ENCODE results near the gene FARS2. TPM values are rescaled to one million over a fixed set of nuclear protein-coding genes. Genes with fewer than 3 reads are reported as not detected.

Gene FARS2
- total RNA-seq, 1 donor from 2014 or later, result 16.5 TPM

DNA sequence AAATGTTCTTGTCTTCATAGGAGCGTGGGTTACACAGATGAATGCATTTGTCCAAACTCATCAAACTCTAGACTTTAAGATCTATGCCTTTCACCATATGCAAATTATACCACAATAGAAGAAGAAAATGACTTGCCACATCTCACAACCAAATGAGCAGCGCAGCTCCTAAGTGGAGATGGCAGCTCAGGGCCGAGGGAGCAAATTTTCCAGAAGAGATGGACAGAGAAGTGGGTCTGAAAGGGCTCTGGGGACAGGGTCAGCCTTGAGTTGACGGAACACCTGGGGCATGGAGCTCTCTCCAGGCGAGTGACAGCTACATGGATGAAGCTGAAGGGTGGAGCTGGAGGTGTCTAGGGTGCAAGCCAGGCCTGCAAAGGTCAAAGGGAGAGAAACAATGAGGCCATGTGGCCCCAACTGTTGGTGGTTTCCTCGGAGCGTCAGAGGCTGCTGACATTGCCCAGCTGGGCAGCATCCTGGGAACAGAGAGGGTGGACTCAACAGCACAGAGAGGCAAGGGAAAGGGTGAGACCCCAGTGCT, 517.1 kb downstream of the FARS2 start:
- Histone ChIP-seq H3K27ac (no peak overlapping the region), H3K27me3 (no peaks in the 10 kb centered on the region), H3K36me3 (no peaks in the 10 kb centered on the region), H3K9me3 (no peaks in the 10 kb centered on the region), H3K4me3 (no peak overlapping the region), H3K4me1 (no peaks in the 10 kb centered on the region)
- DNase-seq (ENCODE audit: extremely low spot score in 2 of 2), result peak in 1 of 2 donors; percentile 81
- intact Hi-C loops (cut with DNase I), result no loop called here
- TF ChIP-seq, protein P1, sequence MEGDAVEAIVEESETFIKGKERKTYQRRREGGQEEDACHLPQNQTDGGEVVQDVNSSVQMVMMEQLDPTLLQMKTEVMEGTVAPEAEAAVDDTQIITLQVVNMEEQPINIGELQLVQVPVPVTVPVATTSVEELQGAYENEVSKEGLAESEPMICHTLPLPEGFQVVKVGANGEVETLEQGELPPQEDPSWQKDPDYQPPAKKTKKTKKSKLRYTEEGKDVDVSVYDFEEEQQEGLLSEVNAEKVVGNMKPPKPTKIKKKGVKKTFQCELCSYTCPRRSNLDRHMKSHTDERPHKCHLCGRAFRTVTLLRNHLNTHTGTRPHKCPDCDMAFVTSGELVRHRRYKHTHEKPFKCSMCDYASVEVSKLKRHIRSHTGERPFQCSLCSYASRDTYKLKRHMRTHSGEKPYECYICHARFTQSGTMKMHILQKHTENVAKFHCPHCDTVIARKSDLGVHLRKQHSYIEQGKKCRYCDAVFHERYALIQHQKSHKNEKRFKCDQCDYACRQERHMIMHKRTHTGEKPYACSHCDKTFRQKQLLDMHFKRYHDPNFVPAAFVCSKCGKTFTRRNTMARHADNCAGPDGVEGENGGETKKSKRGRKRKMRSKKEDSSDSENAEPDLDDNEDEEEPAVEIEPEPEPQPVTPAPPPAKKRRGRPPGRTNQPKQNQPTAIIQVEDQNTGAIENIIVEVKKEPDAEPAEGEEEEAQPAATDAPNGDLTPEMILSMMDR (IDR thresholded peaks at IDR 0.05), result no peak
- TF ChIP-seq POLR2A (IDR thresholded peaks at IDR 0.05) (no peak), POLR2AphosphoS5 (IDR thresholded peaks at IDR 0.05; ENCODE audit: insufficient read depth in 1 of 2, low read depth in 1 of 2) (no peak)

DNA sequence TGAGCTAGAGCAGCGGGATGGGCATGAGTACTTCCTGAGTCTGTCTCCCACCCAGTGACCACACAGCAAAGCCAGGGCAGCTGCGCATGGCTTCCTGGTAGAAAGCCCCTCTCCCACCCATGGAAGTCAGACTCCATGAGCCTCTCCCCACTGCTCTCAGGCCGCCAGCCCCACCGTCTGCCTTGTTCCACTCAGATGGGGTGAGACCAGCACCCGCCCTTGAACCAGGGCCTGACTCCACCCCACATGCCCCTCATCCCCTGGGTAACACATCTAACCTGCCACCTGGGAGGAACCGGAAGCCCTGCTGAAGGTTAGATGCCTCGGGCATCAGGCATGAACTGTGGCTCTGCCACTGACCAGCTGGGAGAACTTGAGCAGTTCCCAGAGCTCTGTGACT, 517.6 kb downstream of the FARS2 start:
- H3K4me3 ChIP-seq, result no peak overlapping the region
- peak in 1 of 2 donors; percentile 79 for DNase-seq (ENCODE audit: extremely low spot score in 2 of 2)
- H3K27ac ChIP-seq, result no peak overlapping the region
- H3K4me1 ChIP-seq, result no peaks in the 10 kb centered on the region
- TF ChIP-seq, protein P1 (IDR thresholded peaks at IDR 0.05), result no peak
- TF ChIP-seq POLR2AphosphoS5 (IDR thresholded peaks at IDR 0.05; ENCODE audit: insufficient read depth in 1 of 2, low read depth in 1 of 2) (no peak), POLR2A (IDR thresholded peaks at IDR 0.05) (no peak)
- H3K9me3 ChIP-seq, result no peaks in the 10 kb centered on the region
- no peaks in the 10 kb centered on the region for H3K27me3 ChIP-seq
- intact Hi-C loops (cut with DNase I), result no loop called here
- no peaks in the 10 kb centered on the region for H3K36me3 ChIP-seq

DNA sequence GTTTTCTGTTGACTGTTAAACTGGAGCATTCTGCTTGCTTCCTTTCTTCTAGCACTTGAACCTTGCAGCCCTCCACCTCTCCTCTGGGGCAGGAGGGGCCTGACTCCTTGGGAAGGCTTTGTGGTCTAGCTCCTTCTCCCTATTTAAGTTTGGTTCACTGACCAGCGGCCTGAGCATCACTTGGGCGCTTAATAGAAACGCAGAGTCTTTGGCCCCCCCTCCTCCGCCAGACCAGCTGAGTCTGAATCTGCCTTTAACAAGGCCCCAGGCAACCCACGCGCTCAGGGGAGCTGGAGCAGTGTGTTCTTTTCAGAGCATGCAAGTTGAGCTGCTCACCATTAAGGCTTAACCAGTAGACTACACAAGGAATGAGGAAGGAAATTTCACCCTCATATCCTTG, 519.7 kb downstream of the FARS2 start:
- Histone ChIP-seq H3K4me3 (no peak overlapping the region), H3K9me3 (no peaks in the 10 kb centered on the region), H3K36me3 (no peaks in the 10 kb centered on the region), H3K27me3 (no peaks in the 10 kb centered on the region), H3K27ac (no peak overlapping the region), H3K4me1 (no peaks in the 10 kb centered on the region)
- intact Hi-C loops (cut with DNase I), result no loop called here
- DNase-seq (ENCODE audit: extremely low spot score in 2 of 2), result no peak
- TF ChIP-seq, protein P1 (IDR thresholded peaks at IDR 0.05), result no peak
- no peak for TF ChIP-seq POLR2AphosphoS5 (IDR thresholded peaks at IDR 0.05; ENCODE audit: insufficient read depth in 1 of 2, low read depth in 1 of 2)
- TF ChIP-seq POLR2A (IDR thresholded peaks at IDR 0.05), result no peak

DNA sequence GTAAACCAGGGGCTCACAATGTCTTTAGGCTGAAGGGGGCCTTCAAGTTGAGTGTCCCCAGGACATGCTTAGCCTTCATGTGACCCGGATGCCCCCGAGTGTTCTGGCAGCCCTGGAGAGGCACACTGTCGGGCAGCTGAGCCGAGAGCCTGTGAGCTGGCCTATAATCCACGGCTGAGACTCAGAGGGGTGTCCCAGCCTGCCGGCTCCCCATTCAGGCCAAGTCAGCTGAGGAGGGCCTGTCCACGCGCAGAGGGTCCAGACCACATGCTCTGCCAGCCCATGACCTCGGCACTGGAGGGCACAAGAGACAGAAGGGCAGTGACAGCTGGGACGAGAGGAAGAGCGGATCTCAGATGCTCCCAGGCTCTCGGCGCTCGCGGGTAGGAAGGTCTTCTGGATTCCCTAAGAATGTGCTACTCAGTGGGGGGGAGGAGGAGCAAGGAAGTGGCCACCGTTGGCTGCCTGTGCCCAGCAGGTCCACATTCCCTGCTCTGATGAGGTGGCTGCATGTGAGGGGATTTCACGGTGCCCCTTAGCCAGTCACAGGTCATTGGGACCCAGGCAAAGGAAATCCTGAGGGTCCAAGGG, 520.7 kb downstream of the FARS2 start:
- no peaks in the 10 kb centered on the region for H3K36me3 ChIP-seq
- H3K4me1 ChIP-seq, result no peaks in the 10 kb centered on the region
- no peaks in the 10 kb centered on the region for H3K27me3 ChIP-seq
- intact Hi-C loops (cut with DNase I), result no loop called here
- DNase-seq (ENCODE audit: extremely low spot score in 2 of 2), result peak in 1 of 2 donors; percentile 93
- TF ChIP-seq POLR2A (IDR thresholded peaks at IDR 0.05), result no peak
- TF ChIP-seq, protein P1 (IDR thresholded peaks at IDR 0.05), result peak in 1 of 3 experiments; percentile 1
- H3K4me3 ChIP-seq, result no peak overlapping the region
- H3K9me3 ChIP-seq, result no peaks in the 10 kb centered on the region
- no peak overlapping the region for H3K27ac ChIP-seq

DNA sequence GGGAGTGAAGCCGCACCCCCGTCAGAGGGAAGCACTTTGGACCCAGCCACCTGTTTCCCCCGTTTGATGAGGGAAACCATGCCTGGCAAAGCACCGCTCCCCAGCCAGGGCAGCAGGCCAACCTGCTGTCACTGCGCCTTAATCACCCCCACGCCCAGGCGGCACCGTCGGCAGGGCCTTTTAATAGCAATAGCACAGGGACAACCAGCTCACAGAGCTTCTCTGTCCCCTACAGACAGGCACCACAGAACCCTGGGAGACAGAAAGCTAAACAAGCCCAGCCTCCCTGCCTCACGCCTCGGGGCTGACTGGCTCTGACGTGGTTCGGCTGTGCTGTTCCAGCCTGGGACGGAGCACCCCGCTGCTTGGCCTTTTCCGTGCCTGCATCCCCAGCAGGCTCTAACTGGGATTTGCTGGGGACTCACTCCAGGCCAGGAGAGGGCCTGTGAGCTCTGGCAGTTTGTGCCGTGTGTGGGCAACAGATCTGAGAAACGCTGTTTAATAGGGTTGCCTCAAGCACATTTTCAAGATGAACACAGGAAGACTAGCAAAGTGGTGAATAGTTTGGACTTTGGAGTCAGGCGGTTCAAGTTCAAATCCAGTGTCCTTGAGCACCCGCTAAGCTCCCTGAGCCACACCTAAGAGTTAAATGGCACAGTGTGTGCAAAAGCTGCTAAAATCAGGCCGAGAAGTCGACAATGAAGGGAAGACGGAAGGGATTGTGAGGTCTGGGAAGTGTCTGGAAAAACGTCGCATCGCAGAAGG, 521.7 kb downstream of the FARS2 start:
- H3K4me3 ChIP-seq, result no peak overlapping the region
- intact Hi-C loops (cut with DNase I), result no loop called here
- DNase-seq (ENCODE audit: extremely low spot score in 2 of 2), result peak in 1 of 2 donors; percentile 74
- H3K9me3 ChIP-seq, result no peaks in the 10 kb centered on the region
- H3K27me3 ChIP-seq, result no peaks in the 10 kb centered on the region
- no peak for TF ChIP-seq POLR2AphosphoS5 (IDR thresholded peaks at IDR 0.05; ENCODE audit: insufficient read depth in 1 of 2, low read depth in 1 of 2)
- TF ChIP-seq, protein P1 (IDR thresholded peaks at IDR 0.05), result no peak
- TF ChIP-seq POLR2A (IDR thresholded peaks at IDR 0.05), result no peak
- H3K36me3 ChIP-seq, result no peaks in the 10 kb centered on the region
- H3K4me1 ChIP-seq, result no peaks in the 10 kb centered on the region
- H3K27ac ChIP-seq, result no peak overlapping the region

All from vagina (tissue), 2 donors.